ENCODE measurements around the gene ABCC6. TPM values are rescaled to one million over a fixed set of nuclear protein-coding genes. Genes with fewer than 3 reads are reported as not detected.
"Not testable (repeated sequence)": the region's sequence is repeated elsewhere in the genome, so short reads cannot be mapped to it uniquely, and the experiment has no call there.

Gene ABCC6
- total RNA-seq, 1 donor from 2014 or later, result 3.0 TPM

DNA sequence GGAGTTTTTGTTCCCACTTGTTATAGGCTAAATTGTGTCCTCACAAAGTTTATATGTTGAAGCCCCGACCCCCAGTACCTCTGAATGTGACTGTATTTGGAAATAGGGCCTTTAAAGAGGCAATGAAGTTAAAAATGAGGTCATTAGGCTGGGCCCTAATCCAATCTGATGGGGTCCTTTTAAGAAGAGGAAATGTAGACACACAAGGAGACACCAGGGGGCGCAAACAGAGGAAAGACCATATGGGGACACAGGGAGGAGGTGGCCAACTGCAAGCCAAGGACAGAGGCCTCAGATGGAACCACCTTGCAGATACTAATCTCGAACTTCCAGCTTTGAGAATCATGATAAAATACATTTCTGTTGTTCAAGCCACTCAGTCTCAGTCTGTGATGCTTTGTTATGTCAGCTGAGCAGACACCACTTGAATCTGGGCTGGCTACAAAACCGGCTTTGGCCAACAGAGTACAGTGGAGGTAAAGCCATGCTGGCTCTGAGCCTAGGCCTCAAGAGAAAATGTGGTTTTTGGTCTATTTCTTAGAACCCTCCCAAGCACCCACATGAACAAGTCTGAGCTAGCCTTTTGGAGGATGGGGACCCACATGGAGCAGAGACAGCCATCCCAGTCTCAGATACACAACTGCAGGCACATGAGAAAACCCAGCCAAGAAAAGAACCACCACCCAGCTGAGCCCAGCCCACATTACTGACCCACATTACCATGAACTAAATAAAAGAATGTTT is 20.7 kb downstream of the ABCC6 start:
- not testable (repeated sequence) for H3K4me1 ChIP-seq (ENCODE audit: insufficient read depth, low read length); H3K4me2 ChIP-seq (ENCODE audit: low read length); H3K27me3 ChIP-seq (ENCODE audit: insufficient read depth, low read length); H3K36me3 Mint-ChIP-seq (ENCODE audit: low read depth, unreplicated experiment); H3K4me1 Mint-ChIP-seq (ENCODE audit: low read depth, unreplicated experiment); H3K9me3 Mint-ChIP-seq (ENCODE audit: unreplicated experiment); H3K9me3 ChIP-seq (ENCODE audit: insufficient read depth, low read depth, low read length); H3K4me3 Mint-ChIP-seq (ENCODE audit: unreplicated experiment); H3K9ac ChIP-seq (ENCODE audit: low read length); FAIRE-seq; H3K27ac Mint-ChIP-seq (ENCODE audit: unreplicated experiment); H2AFZ ChIP-seq (ENCODE audit: low read depth, low read length); H3K4me3 ChIP-seq (ENCODE audit: insufficient read depth, low read depth, low read length); H3K27ac ChIP-seq (ENCODE audit: low read depth, low read length); H3K27me3 Mint-ChIP-seq (ENCODE audit: low read depth, unreplicated experiment); H3K79me2 ChIP-seq (ENCODE audit: insufficient read depth, low read length); H3K36me3 ChIP-seq (ENCODE audit: insufficient read depth, low read length); H4K20me1 ChIP-seq (ENCODE audit: insufficient read depth, low read length)
- TF ChIP-seq, protein P1, sequence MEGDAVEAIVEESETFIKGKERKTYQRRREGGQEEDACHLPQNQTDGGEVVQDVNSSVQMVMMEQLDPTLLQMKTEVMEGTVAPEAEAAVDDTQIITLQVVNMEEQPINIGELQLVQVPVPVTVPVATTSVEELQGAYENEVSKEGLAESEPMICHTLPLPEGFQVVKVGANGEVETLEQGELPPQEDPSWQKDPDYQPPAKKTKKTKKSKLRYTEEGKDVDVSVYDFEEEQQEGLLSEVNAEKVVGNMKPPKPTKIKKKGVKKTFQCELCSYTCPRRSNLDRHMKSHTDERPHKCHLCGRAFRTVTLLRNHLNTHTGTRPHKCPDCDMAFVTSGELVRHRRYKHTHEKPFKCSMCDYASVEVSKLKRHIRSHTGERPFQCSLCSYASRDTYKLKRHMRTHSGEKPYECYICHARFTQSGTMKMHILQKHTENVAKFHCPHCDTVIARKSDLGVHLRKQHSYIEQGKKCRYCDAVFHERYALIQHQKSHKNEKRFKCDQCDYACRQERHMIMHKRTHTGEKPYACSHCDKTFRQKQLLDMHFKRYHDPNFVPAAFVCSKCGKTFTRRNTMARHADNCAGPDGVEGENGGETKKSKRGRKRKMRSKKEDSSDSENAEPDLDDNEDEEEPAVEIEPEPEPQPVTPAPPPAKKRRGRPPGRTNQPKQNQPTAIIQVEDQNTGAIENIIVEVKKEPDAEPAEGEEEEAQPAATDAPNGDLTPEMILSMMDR (IDR thresholded peaks at IDR 0.05; ENCODE audit: insufficient read depth, low read depth, low read length), result peak; percentile 23
- peak; percentile 33 for DNase-seq (ENCODE audit: low read depth)

DNA sequence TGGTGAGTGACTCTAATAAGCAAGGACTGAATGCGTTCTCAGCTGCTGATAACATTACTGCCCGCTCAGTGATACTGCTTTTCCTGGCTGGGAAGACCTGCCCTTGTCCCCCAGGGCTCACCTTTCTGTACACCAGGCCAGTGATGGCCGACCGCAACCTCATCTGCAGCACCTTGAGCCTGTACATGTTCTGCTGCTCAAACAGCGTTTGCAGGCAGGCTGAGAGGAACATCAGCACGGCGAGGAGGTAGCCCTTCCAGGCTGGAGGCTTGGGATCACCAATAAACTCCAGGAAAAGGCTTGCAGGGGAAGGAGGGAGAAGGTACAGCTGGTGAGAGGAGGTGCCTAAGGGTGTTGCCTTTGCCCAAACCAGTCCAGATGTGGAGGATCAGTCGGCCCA is 21.4 kb downstream of the ABCC6 start:
- H3K27ac Mint-ChIP-seq (ENCODE audit: unreplicated experiment); H3K27me3 Mint-ChIP-seq (ENCODE audit: low read depth, unreplicated experiment); H3K4me3 Mint-ChIP-seq (ENCODE audit: unreplicated experiment); H3K27ac ChIP-seq (ENCODE audit: low read depth, low read length); H2AFZ ChIP-seq (ENCODE audit: low read depth, low read length); H3K27me3 ChIP-seq (ENCODE audit: insufficient read depth, low read length); DNase-seq (ENCODE audit: low read depth); FAIRE-seq; H3K4me1 ChIP-seq (ENCODE audit: insufficient read depth, low read length); H3K36me3 Mint-ChIP-seq (ENCODE audit: low read depth, unreplicated experiment); H3K79me2 ChIP-seq (ENCODE audit: insufficient read depth, low read length); H3K9ac ChIP-seq (ENCODE audit: low read length); H3K9me3 Mint-ChIP-seq (ENCODE audit: unreplicated experiment); H4K20me1 ChIP-seq (ENCODE audit: insufficient read depth, low read length); H3K9me3 ChIP-seq (ENCODE audit: insufficient read depth, low read depth, low read length); H3K4me2 ChIP-seq (ENCODE audit: low read length); H3K36me3 ChIP-seq (ENCODE audit: insufficient read depth, low read length); H3K4me3 ChIP-seq (ENCODE audit: insufficient read depth, low read depth, low read length); H3K4me1 Mint-ChIP-seq (ENCODE audit: low read depth, unreplicated experiment): not testable (repeated sequence)

DNA sequence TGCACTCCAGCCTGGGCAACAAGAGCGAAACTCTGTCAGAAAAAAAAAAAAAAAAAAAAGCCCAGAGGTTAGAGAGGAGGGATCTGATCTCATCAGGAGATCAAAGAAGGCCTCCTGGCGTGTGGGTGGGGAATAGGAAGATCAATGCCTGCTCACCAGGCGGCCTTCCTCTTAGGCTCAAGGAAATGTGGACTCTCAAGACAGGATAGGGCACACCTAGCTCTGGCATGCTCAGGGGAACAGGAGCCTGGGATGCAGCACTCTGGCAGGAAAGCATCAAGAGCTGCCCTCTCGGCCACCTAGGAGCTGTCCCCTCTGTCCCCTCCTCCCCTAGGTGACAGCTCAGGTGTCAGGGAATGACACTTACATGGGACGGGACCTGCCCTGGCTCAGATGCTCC is 22.9 kb downstream of the ABCC6 start:
- H3K27me3 Mint-ChIP-seq (ENCODE audit: low read depth, unreplicated experiment); H3K27ac Mint-ChIP-seq (ENCODE audit: unreplicated experiment); H2AFZ ChIP-seq (ENCODE audit: low read depth, low read length); H3K9ac ChIP-seq (ENCODE audit: low read length); FAIRE-seq; H3K4me3 ChIP-seq (ENCODE audit: insufficient read depth, low read depth, low read length); H3K4me1 ChIP-seq (ENCODE audit: insufficient read depth, low read length); H3K27me3 ChIP-seq (ENCODE audit: insufficient read depth, low read length); H3K36me3 ChIP-seq (ENCODE audit: insufficient read depth, low read length); H3K4me1 Mint-ChIP-seq (ENCODE audit: low read depth, unreplicated experiment); H4K20me1 ChIP-seq (ENCODE audit: insufficient read depth, low read length); H3K4me3 Mint-ChIP-seq (ENCODE audit: unreplicated experiment); H3K79me2 ChIP-seq (ENCODE audit: insufficient read depth, low read length); H3K27ac ChIP-seq (ENCODE audit: low read depth, low read length); H3K36me3 Mint-ChIP-seq (ENCODE audit: low read depth, unreplicated experiment); DNase-seq (ENCODE audit: low read depth); H3K9me3 ChIP-seq (ENCODE audit: insufficient read depth, low read depth, low read length); H3K9me3 Mint-ChIP-seq (ENCODE audit: unreplicated experiment); H3K4me2 ChIP-seq (ENCODE audit: low read length): not testable (repeated sequence)

DNA sequence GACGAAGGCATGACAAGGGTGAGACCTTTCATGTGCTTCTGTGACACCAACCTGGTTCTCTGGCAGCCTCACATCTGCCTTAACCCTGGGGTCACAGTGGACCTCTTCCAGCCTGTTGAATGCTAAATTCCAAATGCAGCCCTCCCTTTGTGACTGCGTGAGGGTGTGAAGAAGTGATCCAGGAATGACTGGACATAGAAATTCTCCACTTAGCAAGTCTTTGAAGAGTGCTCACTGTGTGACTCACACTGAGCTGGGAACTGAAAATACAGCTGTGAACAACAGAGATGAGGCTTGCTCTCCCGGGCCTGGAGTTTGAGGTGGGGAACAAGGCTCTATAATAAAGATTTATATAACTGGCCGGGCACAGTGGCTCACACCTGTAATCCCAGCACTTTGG is 23.9 kb downstream of the ABCC6 start:
- FAIRE-seq; H3K27ac ChIP-seq (ENCODE audit: low read depth, low read length); H3K9me3 ChIP-seq (ENCODE audit: insufficient read depth, low read depth, low read length); H3K27me3 ChIP-seq (ENCODE audit: insufficient read depth, low read length); H3K9ac ChIP-seq (ENCODE audit: low read length); H3K27me3 Mint-ChIP-seq (ENCODE audit: low read depth, unreplicated experiment); H4K20me1 ChIP-seq (ENCODE audit: insufficient read depth, low read length); H3K9me3 Mint-ChIP-seq (ENCODE audit: unreplicated experiment); H3K4me3 ChIP-seq (ENCODE audit: insufficient read depth, low read depth, low read length); H3K36me3 ChIP-seq (ENCODE audit: insufficient read depth, low read length); H3K4me1 ChIP-seq (ENCODE audit: insufficient read depth, low read length); H3K4me2 ChIP-seq (ENCODE audit: low read length); H2AFZ ChIP-seq (ENCODE audit: low read depth, low read length); H3K79me2 ChIP-seq (ENCODE audit: insufficient read depth, low read length); H3K36me3 Mint-ChIP-seq (ENCODE audit: low read depth, unreplicated experiment): not testable (repeated sequence)
- Mint-ChIP-seq H3K4me1 (ENCODE audit: low read depth, unreplicated experiment) (peaks cover 10% of the 10 kb centered on the region), H3K27ac (ENCODE audit: unreplicated experiment) (peak overlapping the region; percentile 62), H3K4me3 (ENCODE audit: unreplicated experiment) (peak overlapping the region; percentile 40)
- peak; percentile 71 for DNase-seq (ENCODE audit: low read depth)

Data from astrocyte (in vitro differentiated cells and primary cell).